Measurements from ENCODE around the gene NOC2L.

DNA sequence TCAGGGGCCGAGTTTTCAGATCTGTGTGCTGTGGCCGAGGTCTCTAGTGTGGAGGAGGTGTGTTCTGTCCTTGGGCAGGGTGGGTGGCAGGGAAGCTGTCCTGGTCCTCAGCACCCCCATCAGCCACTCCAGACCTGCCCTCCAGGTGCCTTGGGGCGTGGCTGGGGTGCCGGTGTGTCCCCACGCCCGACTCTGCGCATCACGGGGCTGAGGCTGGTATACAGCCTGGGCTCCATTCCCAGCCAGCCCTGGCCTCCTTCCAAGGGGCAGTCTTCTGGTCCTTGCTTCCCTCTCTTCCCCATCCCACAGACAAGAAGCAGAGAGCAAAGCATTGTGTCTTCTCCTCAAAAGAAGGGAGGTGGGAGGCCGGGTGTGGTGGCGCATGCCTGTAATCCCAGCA lies 31.3 kb downstream of the NOC2L start:
- TF ChIP-seq POLR2A (IDR thresholded peaks at IDR 0.05; ENCODE audit: low read length) (no peak), GATA1 (IDR thresholded peaks at IDR 0.05; ENCODE audit: low read depth, low read length) (no peak)
